ENCODE results near the gene ZNF280A.

DNA sequence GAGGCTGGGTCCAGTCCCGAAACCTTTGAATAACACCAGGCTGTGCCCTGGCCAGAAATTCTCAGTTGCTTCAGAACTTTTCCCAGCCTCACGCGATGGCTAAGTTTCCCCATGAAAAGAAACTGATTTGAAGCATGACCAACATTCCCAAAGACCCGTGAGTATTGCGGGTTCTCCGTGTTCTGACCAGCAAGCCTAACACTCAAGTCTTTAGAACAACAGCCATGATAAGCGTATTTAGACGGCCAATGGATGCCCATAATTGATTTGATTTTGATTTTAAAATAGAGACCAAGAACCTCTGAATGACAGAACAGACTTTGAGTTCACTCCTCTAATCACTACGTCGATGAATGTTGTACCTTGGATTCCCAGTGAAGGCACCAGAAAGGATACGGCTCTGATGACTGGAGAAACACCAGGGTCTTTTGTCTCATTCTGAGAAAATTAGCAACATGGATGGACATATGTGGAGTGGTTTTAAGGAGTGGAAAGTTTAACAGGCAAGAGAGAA, 55.5 kb downstream of the ZNF280A start:
- TF ChIP-seq CTCF (IDR thresholded peaks at IDR 0.05) (no peak), POLR2A (IDR thresholded peaks at IDR 0.05) (no peak), POLR2AphosphoS5 (IDR thresholded peaks at IDR 0.05) (no peak)

All from prostate gland (tissue), 2 donors.